ENCODE results near the gene KRT15. TPM values are rescaled to one million over a fixed set of nuclear protein-coding genes. Genes with fewer than 3 reads are reported as not detected.

Gene KRT15
- total and polyA plus RNA-seq, 7 donors, result 5.4 to 10.3 (median 9.2) TPM; not detected in 4

GRCh38 chr17:41494524-41494923 is 24.2 kb downstream of the KRT15 start:
- H3K4me1 ChIP-seq, result no peaks in the 10 kb centered on the region
- H3K36me3 ChIP-seq, result no peaks in the 10 kb centered on the region
- H3K27me3 ChIP-seq, result no peaks in the 10 kb centered on the region
- no peak overlapping the region for H3K4me3 ChIP-seq
- 76 to 81% methylated on average over 2 of the region's 2 CpGs for WGBS, 2 donors
- DNase-seq, result no peak
- no peak overlapping the region for H3K27ac ChIP-seq
- intact Hi-C loops (cut with DNase I), result no loop called here
- H3K9me3 ChIP-seq, result no peaks in the 10 kb centered on the region
- TF ChIP-seq CTCF (IDR thresholded peaks at IDR 0.05) (no peak), POLR2AphosphoS5 (IDR thresholded peaks at IDR 0.05) (no peak), EP300 (IDR thresholded peaks at IDR 0.05) (no peak)

- Histone ChIP-seq H3K27ac (peak overlapping the region in 1 of 4 donors; percentile 33), H3K4me1 (no peaks in the 10 kb centered on the region), H3K36me3 (no peaks in the 10 kb centered on the region), H3K9me3 (no peaks in the 10 kb centered on the region), H3K27me3 (no peaks in the 10 kb centered on the region), H3K4me3 (no peak overlapping the region)
- intact Hi-C loops (cut with DNase I), result no loop called here
- DNase-seq, result no peak
- TF ChIP-seq EP300 (IDR thresholded peaks at IDR 0.05), result no peak
- TF ChIP-seq CTCF (IDR thresholded peaks at IDR 0.05), result no peak
- TF ChIP-seq POLR2A (IDR thresholded peaks at IDR 0.05), result no peak
- no peak for TF ChIP-seq POLR2AphosphoS5 (IDR thresholded peaks at IDR 0.05)
- 42 to 53% methylated on average over 4 of the region's 4 CpGs for WGBS, 2 donors
Measured at GRCh38 chr17:41492771-41493170, 25.9 kb downstream of the KRT15 start.

- DNase-seq, result no peak
- H3K9me3 ChIP-seq, result no peaks in the 10 kb centered on the region
- intact Hi-C loops (cut with DNase I), result no loop called here
- no peaks in the 10 kb centered on the region for H3K27me3 ChIP-seq
- H3K4me1 ChIP-seq, result no peaks in the 10 kb centered on the region
- no peak overlapping the region for H3K4me3 ChIP-seq
- 66 to 68% methylated on average over 6 of the region's 6 CpGs for WGBS, 2 donors
- H3K36me3 ChIP-seq, result no peaks in the 10 kb centered on the region
- TF ChIP-seq POLR2AphosphoS5 (IDR thresholded peaks at IDR 0.05) (no peak), CTCF (IDR thresholded peaks at IDR 0.05) (no peak), POLR2A (IDR thresholded peaks at IDR 0.05) (no peak), EP300 (IDR thresholded peaks at IDR 0.05) (no peak)
- peak overlapping the region in 1 of 4 donors; percentile 33 for H3K27ac ChIP-seq
Measured at GRCh38 chr17:41492351-41492750, 26.3 kb downstream of the KRT15 start.

GRCh38 chr17:41491476-41491875 is 27.2 kb downstream of the KRT15 start:
- Histone ChIP-seq H3K27ac (no peak overlapping the region), H3K9me3 (no peaks in the 10 kb centered on the region), H3K4me3 (no peak overlapping the region), H3K36me3 (no peaks in the 10 kb centered on the region), H3K4me1 (no peaks in the 10 kb centered on the region), H3K27me3 (no peaks in the 10 kb centered on the region)
- intact Hi-C loops (cut with DNase I), result no loop called here
- WGBS, 2 donors, result 39 to 60% methylated on average over 2 of the region's 2 CpGs
- DNase-seq, result no peak
- no peak for TF ChIP-seq POLR2A (IDR thresholded peaks at IDR 0.05)
- TF ChIP-seq CTCF (IDR thresholded peaks at IDR 0.05), result no peak
- no peak for TF ChIP-seq EP300 (IDR thresholded peaks at IDR 0.05)
- TF ChIP-seq POLR2AphosphoS5 (IDR thresholded peaks at IDR 0.05), result no peak
